H9 (cell line): ENCODE results near the gene MIER1. TPM values are rescaled to one million over a fixed set of nuclear protein-coding genes. Genes with fewer than 3 reads are reported as not detected.

Source experiments
- DNase-seq: peaks from one replicate; pipeline ENCODE4 v3.0.0-alpha.2; 2017
- H2AFZ ChIP-seq: one replicate; pipeline ENCODE4 v1.6.1; 2013; ENCODE audit warnings: mild to moderate bottlenecking, low read length, control low read depth, moderate library complexity
- H2AK5ac ChIP-seq: 2 replicates; pipeline ENCODE4 v1.6.1; 2013; ENCODE audit warnings: low read length, control low read depth, mixed read lengths; ENCODE audit not compliant: insufficient read length
- H2BK120ac ChIP-seq: one replicate; pipeline ENCODE4 v1.6.1; 2013; ENCODE audit warnings: low read depth, mild to moderate bottlenecking, low read length, control low read depth, inconsistent platforms; ENCODE audit not compliant: poor library complexity, severe bottlenecking
- H2BK12ac ChIP-seq: 2 replicates; pipeline ENCODE4 v1.6.1; 2013; ENCODE audit warnings: low read length, control low read depth, mixed read lengths, low read depth; ENCODE audit not compliant: insufficient read length
- H2BK15ac ChIP-seq: 2 replicates; pipeline ENCODE4 v1.6.1; 2013; ENCODE audit warnings: low read depth, low read length, control low read depth
- H2BK20ac ChIP-seq: one replicate; pipeline ENCODE4 v1.6.1; 2013; ENCODE audit warnings: low read depth, mild to moderate bottlenecking, low read length, control low read depth, inconsistent platforms; ENCODE audit not compliant: poor library complexity, severe bottlenecking
- H2BK5ac ChIP-seq: 2 replicates; pipeline ENCODE4 v1.6.1; 2013; ENCODE audit warnings: low read length, control low read depth, mixed read lengths; ENCODE audit not compliant: insufficient read length
- H3K14ac ChIP-seq: 2 replicates; pipeline ENCODE4 v1.6.1; 2013; ENCODE audit warnings: low read length, control low read depth; ENCODE audit not compliant: insufficient read depth
- H3K18ac ChIP-seq: 2 replicates; pipeline ENCODE4 v1.6.1; 2013; ENCODE audit warnings: low read depth, mild to moderate bottlenecking, mixed read lengths, low read length, control low read depth; ENCODE audit not compliant: insufficient read length
- H3K23ac ChIP-seq: 2 replicates; pipeline ENCODE4 v1.6.1; 2013; ENCODE audit warnings: low read length, control low read depth, mixed read lengths, low read depth; ENCODE audit not compliant: insufficient read length
- H3K23me2 ChIP-seq: 2 replicates; pipeline ENCODE4 v1.6.1; 2013; ENCODE audit warnings: low read depth, mild to moderate bottlenecking, mixed read lengths, low read length, control low read depth; ENCODE audit not compliant: insufficient read length, poor library complexity, severe bottlenecking
- H3K27ac ChIP-seq: 2 replicates; pipeline ENCODE4 v1.5.1; 2013; ENCODE audit warnings: low read length, control low read depth, mixed read lengths, low read depth; ENCODE audit not compliant: insufficient read length
- H3K27me3 ChIP-seq: 2 replicates; pipeline ENCODE4 v1.6.1; 2013; ENCODE audit warnings: low read length, control low read depth, inconsistent platforms; ENCODE audit not compliant: insufficient read depth
- H3K4ac ChIP-seq: 2 replicates; pipeline ENCODE4 v1.6.1; 2013; ENCODE audit warnings: low read depth, mild to moderate bottlenecking, control low read depth, inconsistent platforms, low read length, moderate library complexity
- H3K4me1 ChIP-seq: 2 replicates; pipeline ENCODE4 v1.6.1; 2013; ENCODE audit warnings: low read length, control low read depth, inconsistent platforms; ENCODE audit not compliant: insufficient read depth
- H3K4me2 ChIP-seq: 2 replicates; pipeline ENCODE4 v1.6.1; 2013; ENCODE audit warnings: low read length, control low read depth, mixed read lengths; ENCODE audit not compliant: insufficient read length, insufficient read depth
- H3K56ac ChIP-seq: 2 replicates; pipeline ENCODE4 v1.6.1; 2013; ENCODE audit warnings: low read depth, mild to moderate bottlenecking, mixed read lengths, low read length, control low read depth; ENCODE audit not compliant: insufficient read length
- H3K79me1 ChIP-seq: 2 replicates; pipeline ENCODE4 v1.6.1; 2013; ENCODE audit warnings: low read depth, mild to moderate bottlenecking, moderate library complexity, low read length, control low read depth, inconsistent platforms; ENCODE audit not compliant: insufficient read depth, poor library complexity, severe bottlenecking
- H3K79me2 ChIP-seq: 2 replicates; pipeline ENCODE4 v1.6.1; 2013; ENCODE audit warnings: low read length, control low read depth, inconsistent platforms; ENCODE audit not compliant: insufficient read depth
- H3K9ac ChIP-seq: 2 replicates; pipeline ENCODE4 v1.6.1; 2013; ENCODE audit warnings: low read length, control low read depth, mixed read lengths; ENCODE audit not compliant: insufficient read length; ENCODE audit errors: extremely low read depth
- H3K9me3 ChIP-seq: one replicate; pipeline ENCODE4 v1.6.1; 2013; ENCODE audit warnings: low read depth, low read length, inconsistent platforms; ENCODE audit not compliant: control insufficient read depth
- H3T11ph ChIP-seq: one replicate; pipeline ENCODE4 v1.6.1; 2013; ENCODE audit warnings: mild to moderate bottlenecking, low read length, control low read depth, inconsistent platforms
- H4K20me1 ChIP-seq: one replicate; pipeline ENCODE4 v1.6.1; 2013; ENCODE audit not compliant: control insufficient read depth, insufficient read length, insufficient read depth
- H4K5ac ChIP-seq: 2 replicates; pipeline ENCODE4 v1.6.1; 2013; ENCODE audit warnings: low read depth, mild to moderate bottlenecking, mixed read lengths, low read length, control low read depth; ENCODE audit not compliant: insufficient read length
- H4K8ac ChIP-seq: replicated peaks from 2 replicates; pipeline ENCODE4 v1.6.1; 2013; ENCODE audit warnings: low read length, control low read depth, mixed read lengths, low read depth; ENCODE audit not compliant: insufficient read length
- H4K91ac ChIP-seq: 2 replicates; pipeline ENCODE4 v1.6.1; 2013; ENCODE audit warnings: low read depth, mild to moderate bottlenecking, moderate library complexity, mixed read lengths, low read length, control low read depth; ENCODE audit not compliant: insufficient read length
- H3K27ac Mint-ChIP-seq, 3 experiments: 2 replicates in 2 of 3; 3 replicates in 1 of 3; pipeline ENCODE4 v1.8.0; 2020 to 2021; ENCODE audit warnings: mixed read lengths in 3 of 3, mild to moderate bottlenecking in 1 of 3, moderate library complexity in 1 of 3
- H3K27me3 Mint-ChIP-seq: 2 replicates; pipeline ENCODE4 v1.8.0; 2021; ENCODE audit warnings: low read depth, mild to moderate bottlenecking, moderate library complexity, mixed read lengths
- H3K36me3 Mint-ChIP-seq, 3 experiments: 2 replicates in 2 of 3; 3 replicates in 1 of 3; pipeline ENCODE4 v1.8.0; 2020 to 2021; ENCODE audit warnings: low read depth in 3 of 3, mixed read lengths in 3 of 3; ENCODE audit not compliant: insufficient read depth in 1 of 3
- H3K4me1 Mint-ChIP-seq, 2 experiments: 2 replicates each; pipeline ENCODE4 v1.8.0; 2020; ENCODE audit warnings: mixed read lengths in 2 of 2
- H3K4me3 Mint-ChIP-seq, 2 experiments: 2 replicates in 1 of 2; 3 replicates in 1 of 2; pipeline ENCODE4 v1.8.0; 2020 to 2021; ENCODE audit warnings: mild to moderate bottlenecking in 2 of 2, mixed read lengths in 2 of 2, moderate library complexity in 1 of 2
- H3K9me3 Mint-ChIP-seq, 2 experiments: 2 replicates in 1 of 2; 3 replicates in 1 of 2; pipeline ENCODE4 v1.8.0; 2020; ENCODE audit warnings: mild to moderate bottlenecking in 2 of 2, mixed read lengths in 2 of 2, moderate library complexity in 1 of 2
- CTCF ChIP-seq: fragments of 200-600 bp; sonication (generic); conservative IDR thresholded peaks from 3 replicates; pipeline ENCODE4 v1.8.0; 2021; ENCODE audit warnings: antibody characterized with exemption, mild to moderate bottlenecking
- WGBS: extraction: QIAGEN DNeasy Blood & Tissue Kit; methylation state at CpG from one replicate; pipeline ENCODE4 v1.1.7; 2013; ENCODE audit warnings: missing lambda C conversion rate, low lambda C conversion rate, mixed read lengths; ENCODE audit not compliant: insufficient read length; ENCODE audit errors: extremely low coverage; 5-methylcytosine and 5-hydroxymethylcytosine counted together
- total RNA-seq: library from RNA; stranded (reverse); gene quantifications from 2 replicates; pipeline ENCODE4 v1.2.1, GENCODE V29; 2021

The MIER1 gene
- total RNA-seq, 1 experiment from 2014 or later, result 28.5 TPM

GRCh38 chr1:66985835-66986234, 61.0 kb downstream of the MIER1 start:
- no peaks in the 10 kb centered on the region for H3K79me2 ChIP-seq
- H2BK5ac ChIP-seq, result no peak overlapping the region
- H3K9ac ChIP-seq, result no peak overlapping the region
- H3K27me3 ChIP-seq, result no peaks in the 10 kb centered on the region
- H3K4me3 Mint-ChIP-seq, result no peak overlapping the region
- no peak overlapping the region for H3K27ac Mint-ChIP-seq
- TF ChIP-seq CTCF, result no peak
- H2BK12ac ChIP-seq, result no peak overlapping the region
- no peak overlapping the region for H3K27ac ChIP-seq
- H2BK15ac ChIP-seq, result no peak overlapping the region
- no peak overlapping the region for H2BK20ac ChIP-seq
- H3K4me1 ChIP-seq, result no peaks in the 10 kb centered on the region
- H3K18ac ChIP-seq, result no peak overlapping the region
- H3K56ac ChIP-seq, result no peak overlapping the region
- H4K8ac ChIP-seq, result no peak overlapping the region
- peaks cover 4 to 46% (median 28%) of the 10 kb centered on the region in 3 experiments; a peak in 5 of 7 replicates for H3K36me3 Mint-ChIP-seq
- no peak overlapping the region for H2AFZ ChIP-seq
- H2BK120ac ChIP-seq, result no peak overlapping the region
- H3K4me2 ChIP-seq, result no peak overlapping the region
- no peak overlapping the region for H4K91ac ChIP-seq
- no CpG with 5 or more reads among the region's 1 CpG for WGBS
- no peaks in the 10 kb centered on the region for H3K27me3 Mint-ChIP-seq
- no peak overlapping the region for H3K14ac ChIP-seq
- H3K9me3 ChIP-seq, result no peaks in the 10 kb centered on the region
- H3K4ac ChIP-seq, result no peak overlapping the region
- no peak for DNase-seq
- H3K79me1 ChIP-seq, result no peaks in the 10 kb centered on the region
- no peak overlapping the region for H2AK5ac ChIP-seq
- H4K20me1 ChIP-seq, result no peaks in the 10 kb centered on the region
- no peaks in the 10 kb centered on the region for H3K23me2 ChIP-seq
- H3K9me3 Mint-ChIP-seq, result no peaks in the 10 kb centered on the region
- H3K4me1 Mint-ChIP-seq, result no peaks in the 10 kb centered on the region
- H4K5ac ChIP-seq, result no peak overlapping the region
- no peak overlapping the region for H3T11ph ChIP-seq
- H3K23ac ChIP-seq, result no peak overlapping the region
